Parathyroid adenoma (tissue), 2 donors: ENCODE data around the gene ORC2.
A peak's percentile ranks its signal among the peaks of the same experiment; 100 is the strongest.

Experiments used
- H2AFZ ChIP-seq: fragments of 300-600 bp; sonication (generic); one replicate; pipeline ENCODE4 v1.7.0; 2017; ENCODE audit warnings: antibody characterized with exemption, mild to moderate bottlenecking
- H3K27ac ChIP-seq: fragments of 300-600 bp; sonication (generic); one replicate; pipeline ENCODE4 v1.7.0; 2017
- H3K27me3 ChIP-seq: fragments of 300-600 bp; sonication (generic); one replicate; pipeline ENCODE4 v1.7.0; 2017; ENCODE audit warnings: low read length; ENCODE audit not compliant: control insufficient read depth, insufficient read depth
- H3K36me3 ChIP-seq: fragments of 300-600 bp; sonication (generic); one replicate; pipeline ENCODE4 v1.7.0; 2017; ENCODE audit warnings: low read length; ENCODE audit not compliant: control insufficient read depth, insufficient read depth
- H3K4me1 ChIP-seq: fragments of 300-600 bp; sonication (generic); one replicate; pipeline ENCODE4 v1.7.0; 2017; ENCODE audit warnings: control low read depth
- H3K4me2 ChIP-seq: fragments of 300-600 bp; sonication (generic); one replicate; pipeline ENCODE4 v1.7.0; 2017; ENCODE audit warnings: low read length
- H3K4me3 ChIP-seq: fragments of 300-600 bp; sonication (generic); one replicate; pipeline ENCODE4 v1.7.0; 2017; ENCODE audit warnings: low read depth, low read length
- H3K79me2 ChIP-seq: fragments of 300-600 bp; sonication (generic); one replicate; pipeline ENCODE4 v1.7.0; 2017; ENCODE audit warnings: control low read depth
- H3K9ac ChIP-seq: fragments of 300-600 bp; sonication (generic); one replicate; pipeline ENCODE4 v1.7.0; 2017; ENCODE audit warnings: mild to moderate bottlenecking
- H3K9me3 ChIP-seq: fragments of 300-600 bp; sonication (generic); one replicate; pipeline ENCODE4 v1.7.0; 2017; ENCODE audit warnings: low read length; ENCODE audit not compliant: control insufficient read depth
- CTCF ChIP-seq: fragments of 300-600 bp; sonication (generic); IDR thresholded peaks from one replicate; pipeline ENCODE4 v1.7.0; 2017; ENCODE audit warnings: antibody characterized with exemption, mild to moderate bottlenecking
- donor health status: primary hyperparathyroidism.

Gene ORC2

GRCh38 chr2:200871151-200871550, 92.3 kb downstream of the ORC2 start:
- Histone ChIP-seq H3K4me1 (no peaks in the 10 kb centered on the region), H3K79me2 (no peaks in the 10 kb centered on the region), H3K4me3 (no peak overlapping the region), H3K4me2 (no peak overlapping the region), H3K27me3 (no peaks in the 10 kb centered on the region), H3K36me3 (no peaks in the 10 kb centered on the region), H3K27ac (no peak overlapping the region), H2AFZ (no peak overlapping the region), H3K9me3 (no peaks in the 10 kb centered on the region), H3K9ac (no peak overlapping the region)
- TF ChIP-seq CTCF = no peak

GRCh38 chr2:200869014-200869413, 94.4 kb downstream of the ORC2 start:
- H3K4me2 ChIP-seq = no peak overlapping the region
- no peak overlapping the region for H2AFZ ChIP-seq
- H3K4me1 ChIP-seq = no peaks in the 10 kb centered on the region
- no peaks in the 10 kb centered on the region for H3K79me2 ChIP-seq
- no peaks in the 10 kb centered on the region for H3K36me3 ChIP-seq
- H3K9ac ChIP-seq = no peak overlapping the region
- H3K9me3 ChIP-seq = no peaks in the 10 kb centered on the region
- no peaks in the 10 kb centered on the region for H3K27me3 ChIP-seq
- H3K27ac ChIP-seq = no peak overlapping the region
- H3K4me3 ChIP-seq = no peak overlapping the region
- TF ChIP-seq CTCF = no peak

GRCh38 chr2:200864176-200865034, 99.1 kb downstream of the ORC2 start, which contains the start of gene CLK1:
Gene CLK1 (minus strand): TSS chr2:200864658. CDS start chr2:200861862, 2,796 bp downstream.
- Histone ChIP-seq H3K36me3 (peaks cover 6% of the 10 kb centered on the region), H3K9me3 (no peaks in the 10 kb centered on the region), H3K4me2 (peak within 1 kb of the TSS; percentile 96), H3K27me3 (no peaks in the 10 kb centered on the region), H3K4me1 (peaks cover 3% of the 10 kb centered on the region), H3K4me3 (peak within 1 kb of the TSS; percentile 92), H2AFZ (peak within 1 kb of the TSS; percentile 93), H3K79me2 (peaks cover 33% of the 10 kb centered on the region), H3K9ac (peak within 1 kb of the TSS; percentile 98), H3K27ac (peak within 1 kb of the TSS; percentile 98)
- no peak for TF ChIP-seq CTCF

GRCh38 chr2:200863782-200864175, 99.7 kb downstream of the ORC2 start:
- Histone ChIP-seq H3K9ac (peak overlapping the region; percentile 98), H3K36me3 (peaks cover 6% of the 10 kb centered on the region), H3K27me3 (no peaks in the 10 kb centered on the region), H3K9me3 (no peaks in the 10 kb centered on the region), H3K4me3 (peak overlapping the region; percentile 92), H3K27ac (peak overlapping the region; percentile 98), H3K4me1 (peaks cover 8% of the 10 kb centered on the region), H3K4me2 (peak overlapping the region; percentile 96), H3K79me2 (peaks cover 39% of the 10 kb centered on the region), H2AFZ (peak overlapping the region; percentile 93)
- no peak for TF ChIP-seq CTCF
